Loucy (cell line): Measurements from ENCODE around the gene RAI14.

Source experiments
- CTCF ChIP-seq: fragments of 200-600 bp; sonication (generic); conservative IDR thresholded peaks from 2 replicates; pipeline ENCODE4 v1.5.1; 2014; ENCODE audit warnings: mild to moderate bottlenecking, antibody characterized with exemption, low read length
- EZH2phosphoT487 ChIP-seq: fragments of 200-600 bp; IDR thresholded peaks from 2 replicates; pipeline ENCODE4 v1.6.1; 2018; ENCODE audit warnings: antibody characterized with exemption, mild to moderate bottlenecking, moderate library complexity, borderline replicate concordance

GRCh38 chr5:34699155-34700077 is 43.3 kb downstream of the RAI14 start:
- TF ChIP-seq CTCF (no peak), EZH2phosphoT487 (no peak)
